ENCODE data around the gene GAS2.

Gene GAS2

DNA sequence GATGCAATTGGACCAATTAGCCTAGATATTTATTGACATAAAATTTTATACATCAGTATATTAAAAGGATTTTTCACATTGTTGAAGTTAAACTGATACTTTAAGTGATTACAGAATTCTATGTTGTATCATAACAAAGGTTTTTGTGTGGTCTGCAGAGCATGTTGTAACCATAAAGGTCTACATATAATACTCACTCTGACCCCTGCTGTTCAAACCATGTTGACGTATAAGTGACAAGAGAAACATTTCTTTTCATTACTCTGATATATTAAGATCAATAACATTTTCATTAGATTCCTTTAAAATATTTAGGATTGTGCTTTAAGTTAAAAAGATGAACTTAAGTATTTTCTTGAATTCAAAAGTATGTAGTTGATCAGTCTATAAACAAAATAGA is 63.9 kb downstream of the GAS2 start:
- H3K9me3 ChIP-seq (ENCODE audit: insufficient read depth, low read depth, low read length): no peaks in the 10 kb centered on the region
- WGBS: no CpG with 5 or more reads among the region's 1 CpG

DNA sequence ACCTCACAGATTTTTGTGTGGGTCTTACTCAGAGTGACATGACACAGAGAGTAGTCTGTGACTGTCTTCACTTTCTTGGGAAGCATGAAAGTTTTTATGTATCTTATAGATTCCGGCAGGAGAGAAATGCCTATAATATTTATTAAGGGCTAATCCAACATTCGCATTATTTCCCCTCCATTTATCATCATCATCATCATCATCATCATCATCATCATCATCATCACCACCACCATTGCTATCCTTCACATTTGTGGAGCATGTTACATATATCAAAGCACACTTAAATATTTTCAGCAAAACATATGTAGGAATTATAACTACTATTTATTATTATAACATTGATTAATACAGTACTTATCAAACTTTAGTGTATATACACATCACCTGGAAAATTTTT is 66.2 kb downstream of the GAS2 start:
- no peaks in the 10 kb centered on the region for H3K9me3 ChIP-seq (ENCODE audit: insufficient read depth, low read depth, low read length)
- H3K4me3 ChIP-seq (ENCODE audit: low read length): no peak overlapping the region
- H3K36me3 ChIP-seq (ENCODE audit: insufficient read depth, low read length): no peaks in the 10 kb centered on the region
- no peak overlapping the region for H3K9ac ChIP-seq (ENCODE audit: low read depth, low read length)
- WGBS: 91% methylated on average over 1 of the region's 2 CpGs
- no peaks in the 10 kb centered on the region for H3K4me1 ChIP-seq (ENCODE audit: insufficient read depth, low read length)
- H3K27ac ChIP-seq (ENCODE audit: low read depth, low read length): no peak overlapping the region
- H3K27me3 ChIP-seq (ENCODE audit: insufficient read depth, low read length): no peaks in the 10 kb centered on the region

More for the DNA sequence above, 63.9 kb downstream of the GAS2 start:
- no peaks in the 10 kb centered on the region for H3K36me3 ChIP-seq (ENCODE audit: insufficient read depth, low read length)
- H3K4me1 ChIP-seq (ENCODE audit: insufficient read depth, low read length): no peaks in the 10 kb centered on the region
- H3K4me3 ChIP-seq (ENCODE audit: low read length): no peak overlapping the region
- no peaks in the 10 kb centered on the region for H3K27me3 ChIP-seq (ENCODE audit: insufficient read depth, low read length)
- H3K9ac ChIP-seq (ENCODE audit: low read depth, low read length): no peak overlapping the region
- H3K27ac ChIP-seq (ENCODE audit: low read depth, low read length): no peak overlapping the region

DNA sequence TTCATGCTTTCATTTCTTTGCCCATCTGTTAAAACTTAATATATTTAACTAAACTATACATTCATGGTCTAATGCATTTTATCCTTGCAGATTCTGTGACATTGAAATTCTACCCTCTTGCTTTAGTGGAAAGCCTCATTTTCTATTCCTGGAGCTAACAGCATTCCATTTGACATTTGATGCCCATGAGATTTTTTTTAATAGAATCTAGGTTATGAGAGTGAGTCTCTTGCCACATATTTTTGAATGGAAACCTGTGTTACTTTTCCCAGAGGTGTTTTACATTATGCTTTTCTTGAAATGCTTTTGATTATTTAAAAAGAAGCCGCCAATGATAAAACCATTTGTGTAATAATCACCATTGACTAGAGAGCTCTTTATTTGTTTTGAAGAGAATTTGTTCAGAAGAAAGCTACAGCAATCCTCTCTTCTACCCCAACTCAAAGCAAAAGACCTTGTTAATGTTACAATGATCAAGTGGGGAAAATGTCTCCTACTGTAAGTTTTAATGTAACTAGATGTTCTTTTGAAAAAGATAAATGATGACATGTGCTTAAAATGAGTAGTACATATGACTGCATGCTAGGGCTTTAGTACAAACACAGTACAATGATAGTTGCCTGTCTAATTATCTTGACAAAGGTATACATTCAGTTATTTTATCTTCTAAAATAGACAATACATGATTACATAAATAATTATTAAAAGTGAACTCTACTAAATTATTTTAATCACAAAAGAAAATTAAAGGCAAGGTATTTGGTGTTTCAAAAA is 67.3 kb downstream of the GAS2 start:
- H3K9me3 ChIP-seq (ENCODE audit: insufficient read depth, low read depth, low read length): no peaks in the 10 kb centered on the region
- no peak overlapping the region for H3K9ac ChIP-seq (ENCODE audit: low read depth, low read length)
- H3K4me3 ChIP-seq (ENCODE audit: low read length): no peak overlapping the region
- no CpG with 5 or more reads among the region's 1 CpG for WGBS
- H3K4me1 ChIP-seq (ENCODE audit: insufficient read depth, low read length): no peaks in the 10 kb centered on the region
- H3K27me3 ChIP-seq (ENCODE audit: insufficient read depth, low read length): no peaks in the 10 kb centered on the region
- H3K36me3 ChIP-seq (ENCODE audit: insufficient read depth, low read length): no peaks in the 10 kb centered on the region
- no peak overlapping the region for H3K27ac ChIP-seq (ENCODE audit: low read depth, low read length)

DNA sequence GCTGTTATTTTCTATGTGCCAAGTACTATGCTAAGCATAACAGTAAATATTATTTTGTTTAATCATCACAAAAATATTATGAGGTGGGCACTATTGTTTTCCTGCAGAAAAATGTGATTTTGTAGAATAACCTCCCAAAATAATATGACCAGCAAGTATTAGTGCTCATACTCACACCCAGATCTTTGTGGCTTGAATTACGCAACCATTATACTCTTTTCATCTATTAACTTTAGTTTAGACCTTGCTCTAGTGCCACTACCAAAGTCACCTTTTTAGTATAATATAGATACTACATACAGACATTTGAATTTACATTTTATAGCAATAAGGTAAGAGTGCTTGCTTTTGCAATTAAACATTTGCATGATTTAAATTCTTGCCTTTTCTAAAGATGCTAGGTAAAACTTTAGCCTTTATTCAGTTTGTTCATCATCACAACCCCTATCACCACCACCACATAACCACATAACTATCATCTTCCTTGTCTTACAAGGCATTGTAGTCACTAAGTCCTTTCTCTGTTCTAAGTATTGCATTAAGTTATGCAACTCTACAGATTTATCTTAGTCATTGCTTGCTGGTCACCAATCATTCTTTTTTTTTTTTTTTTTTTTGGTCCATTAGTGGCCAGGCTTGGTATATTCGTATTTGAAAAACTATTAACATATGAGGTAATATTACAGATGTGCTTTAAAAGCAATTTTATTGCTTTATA is 68.4 kb downstream of the GAS2 start:
- H3K4me1 ChIP-seq (ENCODE audit: insufficient read depth, low read length): no peaks in the 10 kb centered on the region
- H3K4me3 ChIP-seq (ENCODE audit: low read length): no peak overlapping the region
- H3K9ac ChIP-seq (ENCODE audit: low read depth, low read length): no peak overlapping the region
- H3K9me3 ChIP-seq (ENCODE audit: insufficient read depth, low read depth, low read length): no peaks in the 10 kb centered on the region
- H3K36me3 ChIP-seq (ENCODE audit: insufficient read depth, low read length): no peaks in the 10 kb centered on the region
- H3K27ac ChIP-seq (ENCODE audit: low read depth, low read length): no peak overlapping the region
- no peaks in the 10 kb centered on the region for H3K27me3 ChIP-seq (ENCODE audit: insufficient read depth, low read length)
- 100% methylated on average over 1 of the region's 2 CpGs for WGBS

DNA sequence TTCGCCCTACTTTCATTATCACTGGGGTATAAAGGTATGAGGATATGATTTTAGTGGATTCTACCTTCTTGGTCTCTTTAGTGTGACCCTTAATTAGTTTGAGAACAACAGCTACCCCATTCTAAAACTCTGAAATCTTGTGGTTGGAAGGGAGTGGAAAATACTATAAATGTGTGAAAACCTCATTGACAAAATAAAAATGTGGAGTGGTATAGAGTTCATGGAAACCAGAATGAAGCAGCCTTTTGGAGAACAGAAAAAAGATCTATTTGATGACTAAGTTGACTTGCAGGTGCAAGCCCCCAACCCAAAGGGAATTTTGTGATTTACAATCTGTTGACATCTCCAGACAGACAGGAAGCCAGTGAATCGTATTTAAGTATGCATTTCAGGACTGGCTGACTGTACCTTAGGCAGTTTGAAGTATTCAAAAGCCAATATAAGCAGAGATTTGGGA is 75.8 kb downstream of the GAS2 start:
- H3K27me3 ChIP-seq (ENCODE audit: insufficient read depth, low read length): no peaks in the 10 kb centered on the region
- 93% methylated on average over 2 of the region's 2 CpGs for WGBS
- H3K36me3 ChIP-seq (ENCODE audit: insufficient read depth, low read length): no peaks in the 10 kb centered on the region
- H3K27ac ChIP-seq (ENCODE audit: low read depth, low read length): no peak overlapping the region
- H3K9ac ChIP-seq (ENCODE audit: low read depth, low read length): no peak overlapping the region
- no peaks in the 10 kb centered on the region for H3K9me3 ChIP-seq (ENCODE audit: insufficient read depth, low read depth, low read length)
- H3K4me3 ChIP-seq (ENCODE audit: low read length): no peak overlapping the region
- no peaks in the 10 kb centered on the region for H3K4me1 ChIP-seq (ENCODE audit: insufficient read depth, low read length)

DNA sequence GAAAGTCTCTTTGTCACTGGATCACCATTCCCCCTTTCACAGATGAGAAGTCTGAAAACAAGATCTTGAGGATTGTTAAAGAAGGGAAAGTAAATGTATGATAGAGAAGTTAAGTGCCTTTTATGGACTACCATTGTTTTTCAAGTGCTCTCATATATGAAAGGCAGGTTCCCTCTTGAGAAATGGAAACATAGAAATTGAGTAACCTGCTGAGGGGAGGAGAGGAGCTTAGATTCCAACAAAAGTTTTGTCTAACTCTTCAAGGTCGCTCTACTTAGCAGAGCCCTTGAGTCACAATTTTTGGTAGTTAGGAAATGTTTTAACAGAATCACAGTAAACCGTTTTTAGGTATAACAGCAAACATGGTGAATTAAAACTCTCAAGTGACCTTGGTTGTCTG is 83.1 kb downstream of the GAS2 start:
- Histone ChIP-seq H3K9ac (ENCODE audit: low read depth, low read length) (no peak overlapping the region), H3K4me3 (ENCODE audit: low read length) (no peak overlapping the region), H3K4me1 (ENCODE audit: insufficient read depth, low read length) (no peaks in the 10 kb centered on the region), H3K27me3 (ENCODE audit: insufficient read depth, low read length) (no peaks in the 10 kb centered on the region), H3K36me3 (ENCODE audit: insufficient read depth, low read length) (no peaks in the 10 kb centered on the region), H3K27ac (ENCODE audit: low read depth, low read length) (no peak overlapping the region), H3K9me3 (ENCODE audit: insufficient read depth, low read depth, low read length) (no peaks in the 10 kb centered on the region)
- WGBS: 91% methylated on average over 2 of the region's 2 CpGs

DNA sequence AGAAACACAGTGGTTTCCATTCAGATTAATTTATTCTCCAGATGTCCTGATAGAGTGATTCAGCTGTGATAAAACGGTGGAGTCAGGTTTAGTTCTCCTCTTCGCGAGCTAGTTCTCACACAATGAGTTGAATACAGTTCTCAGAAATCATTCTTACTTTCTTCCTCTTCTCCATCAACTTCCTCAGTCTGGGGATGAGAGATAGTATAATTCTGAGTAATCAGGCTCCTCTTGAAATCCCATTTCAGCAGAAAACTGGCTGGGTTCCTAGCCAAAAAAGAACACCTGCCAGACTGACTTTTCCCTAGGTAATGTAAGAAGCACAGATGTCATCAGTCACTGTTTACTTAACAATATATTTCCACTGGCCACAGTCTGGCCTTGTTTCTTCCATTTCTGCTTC is 86.5 kb downstream of the GAS2 start:
- Histone ChIP-seq H3K27ac (ENCODE audit: low read depth, low read length) (no peak overlapping the region), H3K4me1 (ENCODE audit: insufficient read depth, low read length) (no peaks in the 10 kb centered on the region), H3K9ac (ENCODE audit: low read depth, low read length) (no peak overlapping the region), H3K36me3 (ENCODE audit: insufficient read depth, low read length) (no peaks in the 10 kb centered on the region), H3K4me3 (ENCODE audit: low read length) (no peak overlapping the region), H3K27me3 (ENCODE audit: insufficient read depth, low read length) (no peaks in the 10 kb centered on the region), H3K9me3 (ENCODE audit: insufficient read depth, low read depth, low read length) (no peaks in the 10 kb centered on the region)
- 88% methylated on average over 3 of the region's 3 CpGs for WGBS

DNA sequence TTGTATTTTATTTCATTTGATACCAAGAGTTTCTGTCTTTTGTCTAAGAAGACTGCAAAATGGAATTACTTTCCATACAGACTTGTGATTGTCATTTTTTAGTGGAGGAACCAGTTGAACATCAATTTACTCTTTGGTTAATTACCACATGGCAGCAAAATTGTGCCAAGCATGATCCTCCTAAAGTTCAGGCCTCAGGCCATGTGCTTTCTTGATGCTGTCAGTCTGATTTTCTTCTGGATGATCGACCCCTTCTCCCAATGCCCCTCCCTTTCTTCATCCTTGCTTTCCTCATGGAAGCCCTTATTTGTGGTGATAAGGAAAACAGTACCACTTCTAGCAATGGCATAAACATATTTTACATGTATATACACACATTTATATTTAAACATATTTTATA is 87.0 kb downstream of the GAS2 start:
- H3K9ac ChIP-seq (ENCODE audit: low read depth, low read length): no peak overlapping the region
- 80% methylated on average over 1 of the region's 1 CpG for WGBS
- no peaks in the 10 kb centered on the region for H3K36me3 ChIP-seq (ENCODE audit: insufficient read depth, low read length)
- H3K27me3 ChIP-seq (ENCODE audit: insufficient read depth, low read length): no peaks in the 10 kb centered on the region
- no peak overlapping the region for H3K27ac ChIP-seq (ENCODE audit: low read depth, low read length)
- H3K4me3 ChIP-seq (ENCODE audit: low read length): no peak overlapping the region
- H3K4me1 ChIP-seq (ENCODE audit: insufficient read depth, low read length): no peaks in the 10 kb centered on the region
- no peaks in the 10 kb centered on the region for H3K9me3 ChIP-seq (ENCODE audit: insufficient read depth, low read depth, low read length)

DNA sequence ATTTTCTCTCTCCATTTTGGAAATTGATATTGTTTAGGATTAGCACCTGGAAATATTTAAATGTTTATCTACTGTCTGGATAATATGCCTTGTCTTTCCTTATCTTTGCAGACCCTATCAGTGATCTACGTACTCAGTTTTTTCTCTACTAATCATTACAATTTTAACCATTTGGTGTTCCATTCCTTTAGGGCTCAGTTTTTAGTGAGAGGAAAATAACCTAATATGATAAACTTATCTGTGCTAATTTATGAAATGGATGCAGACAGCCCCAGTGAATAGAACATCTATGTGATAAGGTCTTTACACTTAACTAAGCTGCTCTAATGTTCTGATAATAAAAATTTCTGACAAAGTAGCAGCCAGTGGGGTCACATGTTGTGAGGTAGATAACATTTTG is 94.7 kb downstream of the GAS2 start:
- H3K27ac ChIP-seq (ENCODE audit: low read depth, low read length): no peak overlapping the region
- H3K4me1 ChIP-seq (ENCODE audit: insufficient read depth, low read length): no peaks in the 10 kb centered on the region
- H3K9ac ChIP-seq (ENCODE audit: low read depth, low read length): no peak overlapping the region
- no peaks in the 10 kb centered on the region for H3K36me3 ChIP-seq (ENCODE audit: insufficient read depth, low read length)
- no peaks in the 10 kb centered on the region for H3K27me3 ChIP-seq (ENCODE audit: insufficient read depth, low read length)
- 80% methylated on average over 1 of the region's 1 CpG for WGBS
- H3K9me3 ChIP-seq (ENCODE audit: insufficient read depth, low read depth, low read length): no peaks in the 10 kb centered on the region
- H3K4me3 ChIP-seq (ENCODE audit: low read length): no peak overlapping the region

DNA sequence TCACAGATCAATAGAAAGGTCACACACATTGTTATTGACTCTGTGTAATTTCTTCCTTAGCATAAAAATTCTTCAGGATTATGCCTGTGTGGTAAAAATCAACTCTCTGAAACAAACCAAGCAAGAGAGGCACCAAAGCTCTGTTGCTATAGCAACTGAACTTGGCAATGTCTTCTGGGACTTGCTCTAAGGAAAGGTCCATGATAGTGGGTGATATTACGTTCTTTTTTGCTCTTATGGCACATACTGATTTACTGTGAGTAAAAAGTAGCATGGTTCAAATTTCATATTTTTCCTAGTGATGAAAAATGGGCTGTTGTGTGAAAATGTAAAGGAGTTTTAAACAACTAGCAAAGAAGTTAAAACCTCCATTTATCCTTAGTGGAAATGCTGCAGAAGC is 96.8 kb downstream of the GAS2 start:
- no peak overlapping the region for H3K27ac ChIP-seq (ENCODE audit: low read depth, low read length)
- no peaks in the 10 kb centered on the region for H3K36me3 ChIP-seq (ENCODE audit: insufficient read depth, low read length)
- 95% methylated on average over 1 of the region's 1 CpG for WGBS
- H3K4me3 ChIP-seq (ENCODE audit: low read length): no peak overlapping the region
- no peaks in the 10 kb centered on the region for H3K9me3 ChIP-seq (ENCODE audit: insufficient read depth, low read depth, low read length)
- H3K9ac ChIP-seq (ENCODE audit: low read depth, low read length): no peak overlapping the region
- H3K4me1 ChIP-seq (ENCODE audit: insufficient read depth, low read length): no peaks in the 10 kb centered on the region
- no peaks in the 10 kb centered on the region for H3K27me3 ChIP-seq (ENCODE audit: insufficient read depth, low read length)

DNA sequence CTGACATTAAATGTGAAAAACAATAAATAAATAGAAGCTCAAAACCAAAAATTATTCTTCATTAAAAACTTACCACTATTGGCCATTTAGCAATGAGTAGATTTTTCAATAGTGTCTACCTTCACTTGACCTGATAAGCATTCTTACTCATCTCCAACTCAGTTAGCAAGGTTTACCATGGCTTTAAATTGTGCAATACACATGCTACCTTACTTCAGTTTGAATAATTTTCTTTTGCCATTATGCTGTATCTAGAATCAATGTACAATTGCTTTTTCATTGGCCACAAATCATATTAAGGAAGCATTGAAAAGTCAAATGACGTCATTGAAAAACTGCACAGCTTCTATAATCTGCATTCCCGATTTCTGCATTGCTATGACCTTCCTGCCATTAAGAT is 98.3 kb downstream of the GAS2 start:
- 85% methylated on average over 2 of the region's 2 CpGs for WGBS

More for the DNA sequence above, 98.3 kb downstream of the GAS2 start:
- H3K9ac ChIP-seq (ENCODE audit: low read depth, low read length): no peak overlapping the region
- H3K4me3 ChIP-seq (ENCODE audit: low read length): no peak overlapping the region
- H3K27ac ChIP-seq (ENCODE audit: low read depth, low read length): no peak overlapping the region
- no peaks in the 10 kb centered on the region for H3K36me3 ChIP-seq (ENCODE audit: insufficient read depth, low read length)
- H3K9me3 ChIP-seq (ENCODE audit: insufficient read depth, low read depth, low read length): no peaks in the 10 kb centered on the region
- no peaks in the 10 kb centered on the region for H3K4me1 ChIP-seq (ENCODE audit: insufficient read depth, low read length)
- no peaks in the 10 kb centered on the region for H3K27me3 ChIP-seq (ENCODE audit: insufficient read depth, low read length)

Measured in HUES64 (cell line).